ENCODE results near the gene SMIM32. TPM values are rescaled to one million over a fixed set of nuclear protein-coding genes. Genes with fewer than 3 reads are reported as not detected.

Gene SMIM32
- total and polyA plus RNA-seq, 4 donors = 0.02 TPM; not detected in 3

DNA sequence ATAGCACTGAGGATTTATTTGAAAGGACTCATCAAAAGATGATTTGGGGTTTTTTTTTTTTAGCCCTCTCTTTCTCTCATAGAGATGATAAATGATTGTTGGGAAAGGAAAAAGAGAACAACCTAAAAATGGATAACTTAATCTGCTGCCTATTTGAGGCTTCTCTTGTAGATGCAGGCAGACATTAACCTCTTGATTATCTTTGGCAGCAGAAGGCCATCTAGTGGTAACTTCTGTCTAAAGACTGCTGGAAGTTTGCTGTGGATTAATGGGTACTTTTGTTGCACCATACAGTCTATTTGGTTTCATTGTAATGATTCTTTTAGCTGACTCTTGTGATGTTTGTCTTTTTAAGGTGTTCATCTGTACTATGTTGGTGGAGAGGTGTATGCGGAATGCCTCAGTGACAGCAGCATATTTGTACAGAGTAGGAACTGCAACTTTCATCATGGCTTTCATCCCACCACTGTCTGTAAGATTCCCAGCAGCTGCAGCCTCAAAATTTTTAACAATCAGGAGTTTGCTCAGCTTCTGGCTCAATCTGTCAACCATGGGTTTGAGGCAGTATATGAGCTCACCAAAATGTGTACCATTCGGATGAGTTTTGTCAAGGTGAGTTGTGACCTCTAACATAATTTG, 18.8 kb downstream of the SMIM32 start:
- Histone ChIP-seq H3K27me3 (ENCODE audit: control insufficient read depth in 4 of 4, insufficient read depth in 4 of 4, low read length in 3 of 4) (no peaks in the 10 kb centered on the region), H3K36me3 (ENCODE audit: control insufficient read depth in 4 of 4, insufficient read depth in 3 of 4, low read depth in 1 of 4, low read length in 3 of 4) (peaks cover 4 to 44% (median 17%) of the 10 kb centered on the region in 4 donors), H3K4me3 (ENCODE audit: low read depth in 1 of 3, low read length in 3 of 3) (no peak overlapping the region), H3K4me1 (ENCODE audit: control insufficient read depth in 4 of 4, insufficient read depth in 4 of 4, low read length in 3 of 4) (peaks cover 0 to 1% (median 0%) of the 10 kb centered on the region in 4 donors), H3K9ac (ENCODE audit: low read depth in 1 of 2, low read length in 2 of 2) (no peak overlapping the region), H3K9me3 (ENCODE audit: control insufficient read depth in 4 of 4, low read length in 3 of 4) (no peaks in the 10 kb centered on the region), H3K27ac (ENCODE audit: low read depth in 1 of 2, low read length in 2 of 2) (no peak overlapping the region)
- WGBS = 71% methylated on average over 2 of the region's 2 CpGs
- TF ChIP-seq, protein P1, sequence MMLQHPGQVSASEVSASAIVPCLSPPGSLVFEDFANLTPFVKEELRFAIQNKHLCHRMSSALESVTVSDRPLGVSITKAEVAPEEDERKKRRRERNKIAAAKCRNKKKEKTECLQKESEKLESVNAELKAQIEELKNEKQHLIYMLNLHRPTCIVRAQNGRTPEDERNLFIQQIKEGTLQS (IDR thresholded peaks at IDR 0.05) = no peak
- TF ChIP-seq NR2F2 (IDR thresholded peaks at IDR 0.05) (no peak), YY1 (IDR thresholded peaks at IDR 0.05) (peak; percentile 48), TAF1 (conservative IDR thresholded peaks at IDR 0.05) (no peak), RXRA (IDR thresholded peaks at IDR 0.05) (peak; percentile 10 to 27), FOXA1 (IDR thresholded peaks at IDR 0.05) (no peak), JUND (IDR thresholded peaks at IDR 0.05) (no peak), EGR1 (IDR thresholded peaks at IDR 0.05; ENCODE audit: low read depth in 2 of 2) (no peak), RAD21 (IDR thresholded peaks at IDR 0.05) (peak; percentile 93), HNF4G (IDR thresholded peaks at IDR 0.05) (no peak), HNF4A (conservative IDR thresholded peaks at IDR 0.05) (peak in 1 of 2 donors; percentile 50)
- TF ChIP-seq, protein P2, sequence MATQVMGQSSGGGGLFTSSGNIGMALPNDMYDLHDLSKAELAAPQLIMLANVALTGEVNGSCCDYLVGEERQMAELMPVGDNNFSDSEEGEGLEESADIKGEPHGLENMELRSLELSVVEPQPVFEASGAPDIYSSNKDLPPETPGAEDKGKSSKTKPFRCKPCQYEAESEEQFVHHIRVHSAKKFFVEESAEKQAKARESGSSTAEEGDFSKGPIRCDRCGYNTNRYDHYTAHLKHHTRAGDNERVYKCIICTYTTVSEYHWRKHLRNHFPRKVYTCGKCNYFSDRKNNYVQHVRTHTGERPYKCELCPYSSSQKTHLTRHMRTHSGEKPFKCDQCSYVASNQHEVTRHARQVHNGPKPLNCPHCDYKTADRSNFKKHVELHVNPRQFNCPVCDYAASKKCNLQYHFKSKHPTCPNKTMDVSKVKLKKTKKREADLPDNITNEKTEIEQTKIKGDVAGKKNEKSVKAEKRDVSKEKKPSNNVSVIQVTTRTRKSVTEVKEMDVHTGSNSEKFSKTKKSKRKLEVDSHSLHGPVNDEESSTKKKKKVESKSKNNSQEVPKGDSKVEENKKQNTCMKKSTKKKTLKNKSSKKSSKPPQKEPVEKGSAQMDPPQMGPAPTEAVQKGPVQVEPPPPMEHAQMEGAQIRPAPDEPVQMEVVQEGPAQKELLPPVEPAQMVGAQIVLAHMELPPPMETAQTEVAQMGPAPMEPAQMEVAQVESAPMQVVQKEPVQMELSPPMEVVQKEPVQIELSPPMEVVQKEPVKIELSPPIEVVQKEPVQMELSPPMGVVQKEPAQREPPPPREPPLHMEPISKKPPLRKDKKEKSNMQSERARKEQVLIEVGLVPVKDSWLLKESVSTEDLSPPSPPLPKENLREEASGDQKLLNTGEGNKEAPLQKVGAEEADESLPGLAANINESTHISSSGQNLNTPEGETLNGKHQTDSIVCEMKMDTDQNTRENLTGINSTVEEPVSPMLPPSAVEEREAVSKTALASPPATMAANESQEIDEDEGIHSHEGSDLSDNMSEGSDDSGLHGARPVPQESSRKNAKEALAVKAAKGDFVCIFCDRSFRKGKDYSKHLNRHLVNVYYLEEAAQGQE (IDR thresholded peaks at IDR 0.05) = no peak
- TF ChIP-seq, protein P3, sequence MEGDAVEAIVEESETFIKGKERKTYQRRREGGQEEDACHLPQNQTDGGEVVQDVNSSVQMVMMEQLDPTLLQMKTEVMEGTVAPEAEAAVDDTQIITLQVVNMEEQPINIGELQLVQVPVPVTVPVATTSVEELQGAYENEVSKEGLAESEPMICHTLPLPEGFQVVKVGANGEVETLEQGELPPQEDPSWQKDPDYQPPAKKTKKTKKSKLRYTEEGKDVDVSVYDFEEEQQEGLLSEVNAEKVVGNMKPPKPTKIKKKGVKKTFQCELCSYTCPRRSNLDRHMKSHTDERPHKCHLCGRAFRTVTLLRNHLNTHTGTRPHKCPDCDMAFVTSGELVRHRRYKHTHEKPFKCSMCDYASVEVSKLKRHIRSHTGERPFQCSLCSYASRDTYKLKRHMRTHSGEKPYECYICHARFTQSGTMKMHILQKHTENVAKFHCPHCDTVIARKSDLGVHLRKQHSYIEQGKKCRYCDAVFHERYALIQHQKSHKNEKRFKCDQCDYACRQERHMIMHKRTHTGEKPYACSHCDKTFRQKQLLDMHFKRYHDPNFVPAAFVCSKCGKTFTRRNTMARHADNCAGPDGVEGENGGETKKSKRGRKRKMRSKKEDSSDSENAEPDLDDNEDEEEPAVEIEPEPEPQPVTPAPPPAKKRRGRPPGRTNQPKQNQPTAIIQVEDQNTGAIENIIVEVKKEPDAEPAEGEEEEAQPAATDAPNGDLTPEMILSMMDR (IDR thresholded peaks at IDR 0.05; ENCODE audit: low read depth, low read length, missing input control) = peak; percentile 68
- no peak for DNase-seq (ENCODE audit: low spot score)

DNA sequence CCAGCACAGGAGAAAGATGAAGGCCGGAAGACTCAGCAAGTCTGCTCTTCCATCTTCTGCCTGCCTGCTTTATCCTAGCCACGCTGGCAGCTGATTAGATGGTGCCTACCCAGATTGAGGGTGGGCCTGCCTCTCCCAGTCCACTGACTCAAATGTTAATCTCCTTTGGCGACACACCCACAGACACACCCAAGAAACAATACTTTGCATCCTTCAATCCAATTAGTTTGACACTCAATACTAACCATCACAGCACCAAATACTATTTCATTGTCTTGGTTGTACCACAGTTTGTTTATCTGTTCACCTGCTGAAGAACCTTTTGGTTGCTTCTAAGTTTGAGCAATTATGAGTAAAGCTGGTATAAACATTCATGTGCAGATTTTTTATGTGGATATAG, 23.7 kb downstream of the SMIM32 start:
- no peaks in the 10 kb centered on the region for H3K27me3 ChIP-seq (ENCODE audit: control insufficient read depth in 4 of 4, insufficient read depth in 4 of 4, low read length in 3 of 4)
- peaks cover 0 to 22% (median 15%) of the 10 kb centered on the region in 4 donors for H3K36me3 ChIP-seq (ENCODE audit: control insufficient read depth in 4 of 4, insufficient read depth in 3 of 4, low read depth in 1 of 4, low read length in 3 of 4)
- no peak for DNase-seq (ENCODE audit: low spot score)
- no peak overlapping the region for H3K4me3 ChIP-seq (ENCODE audit: low read depth in 1 of 3, low read length in 3 of 3)
- no peak overlapping the region for H3K9ac ChIP-seq (ENCODE audit: low read depth in 1 of 2, low read length in 2 of 2)
- H3K9me3 ChIP-seq (ENCODE audit: control insufficient read depth in 4 of 4, low read length in 3 of 4) = no peaks in the 10 kb centered on the region
- H3K4me1 ChIP-seq (ENCODE audit: control insufficient read depth in 4 of 4, insufficient read depth in 4 of 4, low read length in 3 of 4) = no peaks in the 10 kb centered on the region
- H3K27ac ChIP-seq (ENCODE audit: low read depth in 1 of 2, low read length in 2 of 2) = no peak overlapping the region
- WGBS = 96% methylated on average over 3 of the region's 3 CpGs
- TF ChIP-seq HNF4G (IDR thresholded peaks at IDR 0.05) (no peak), YY1 (IDR thresholded peaks at IDR 0.05) (no peak), TAF1 (conservative IDR thresholded peaks at IDR 0.05) (no peak), SP1 (IDR thresholded peaks at IDR 0.05) (no peak), FOXA1 (IDR thresholded peaks at IDR 0.05) (no peak), RXRA (IDR thresholded peaks at IDR 0.05) (no peak), JUND (IDR thresholded peaks at IDR 0.05) (no peak), GABPA (IDR thresholded peaks at IDR 0.05 in 1 of 2, conservative IDR thresholded peaks at IDR 0.05 in 1 of 2) (no peak), NR2F2 (IDR thresholded peaks at IDR 0.05) (no peak)
- TF ChIP-seq, protein P4, sequence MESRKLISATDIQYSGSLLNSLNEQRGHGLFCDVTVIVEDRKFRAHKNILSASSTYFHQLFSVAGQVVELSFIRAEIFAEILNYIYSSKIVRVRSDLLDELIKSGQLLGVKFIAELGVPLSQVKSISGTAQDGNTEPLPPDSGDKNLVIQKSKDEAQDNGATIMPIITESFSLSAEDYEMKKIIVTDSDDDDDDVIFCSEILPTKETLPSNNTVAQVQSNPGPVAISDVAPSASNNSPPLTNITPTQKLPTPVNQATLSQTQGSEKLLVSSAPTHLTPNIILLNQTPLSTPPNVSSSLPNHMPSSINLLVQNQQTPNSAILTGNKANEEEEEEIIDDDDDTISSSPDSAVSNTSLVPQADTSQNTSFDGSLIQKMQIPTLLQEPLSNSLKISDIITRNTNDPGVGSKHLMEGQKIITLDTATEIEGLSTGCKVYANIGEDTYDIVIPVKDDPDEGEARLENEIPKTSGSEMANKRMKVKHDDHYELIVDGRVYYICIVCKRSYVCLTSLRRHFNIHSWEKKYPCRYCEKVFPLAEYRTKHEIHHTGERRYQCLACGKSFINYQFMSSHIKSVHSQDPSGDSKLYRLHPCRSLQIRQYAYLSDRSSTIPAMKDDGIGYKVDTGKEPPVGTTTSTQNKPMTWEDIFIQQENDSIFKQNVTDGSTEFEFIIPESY (IDR thresholded peaks at IDR 0.05) = no peak
- TF ChIP-seq, protein P5, sequence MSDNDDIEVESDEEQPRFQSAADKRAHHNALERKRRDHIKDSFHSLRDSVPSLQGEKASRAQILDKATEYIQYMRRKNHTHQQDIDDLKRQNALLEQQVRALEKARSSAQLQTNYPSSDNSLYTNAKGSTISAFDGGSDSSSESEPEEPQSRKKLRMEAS (IDR thresholded peaks at IDR 0.05) = no peak
- TF ChIP-seq, protein P2 (IDR thresholded peaks at IDR 0.05) = no peak
- TF ChIP-seq, protein P3 (IDR thresholded peaks at IDR 0.05; ENCODE audit: low read depth, low read length, missing input control) = no peak
